PC-9 (cell line): ENCODE data around the gene SPRY4. TPM values are rescaled to one million over a fixed set of nuclear protein-coding genes. Genes with fewer than 3 reads are reported as not detected.

Experiments
- BruUV-seq: library from RNA; stranded (reverse); fragments of 400-500 nt; replicated peaks from 2 replicates; lab custom pipeline; 2021; lab: Mats Ljungman, UMichigan
- CTCF ChIA-PET: fragments of 300-600 bp; sonication (Branson Sonifier 250); formaldehyde crosslinking; loops from one replicate; lab custom pipeline; 2022; ENCODE audit warnings: antibody characterized with exemption; lab: Charles Lee
- POLR2A ChIA-PET: fragments of 300-600 bp; sonication (Branson Sonifier 250); formaldehyde crosslinking; loops from one replicate; lab custom pipeline; 2022; ENCODE audit warnings: antibody characterized with exemption; ENCODE audit not compliant: unreplicated experiment; lab: Charles Lee
- DNase-seq, 2 experiments: peaks; one replicate each; pipeline versions ENCODE4 v3.0.0 to v3.0.0-alpha.2; 2015 to 2022; ENCODE audit warnings: mixed read lengths in 1 of 2
- H2AFZ ChIP-seq: fragments of 200-600 bp; sonication (generic); 2 replicates; pipeline ENCODE4 v1.8.1; 2017; ENCODE audit warnings: antibody characterized with exemption
- H3F3A ChIP-seq: fragments of 200-600 bp; sonication (generic); 2 replicates; pipeline ENCODE4 v1.8.1; 2017; ENCODE audit warnings: antibody characterized with exemption, mild to moderate bottlenecking, low read depth; ENCODE audit not compliant: insufficient read depth
- H3K27ac ChIP-seq: fragments of 200-600 bp; sonication (generic); 2 replicates; pipeline ENCODE4 v1.6.1; 2016; ENCODE audit warnings: mixed run types
- H3K27me3 ChIP-seq: fragments of 200-600 bp; sonication (generic); 2 replicates; pipeline ENCODE4 v1.6.1; 2016; ENCODE audit warnings: low read depth, mixed run types; ENCODE audit not compliant: insufficient read depth
- H3K36me3 ChIP-seq: fragments of 200-600 bp; sonication (generic); 2 replicates; pipeline ENCODE4 v1.6.1; 2016; ENCODE audit warnings: low read depth, mixed run types
- H3K4me1 ChIP-seq: fragments of 200-600 bp; sonication (generic); replicated peaks from 2 replicates; pipeline ENCODE4 v1.6.1; 2016; ENCODE audit warnings: mixed run types; ENCODE audit not compliant: insufficient read depth
- H3K4me2 ChIP-seq: fragments of 200-600 bp; sonication (generic); 2 replicates; pipeline ENCODE4 v1.6.1; 2017; ENCODE audit warnings: mixed run types
- H3K4me3 ChIP-seq: fragments of 200-600 bp; sonication (generic); 2 replicates; pipeline ENCODE4 v1.6.1; 2016; ENCODE audit warnings: mixed run types
- H3K79me2 ChIP-seq: fragments of 200-600 bp; sonication (generic); 2 replicates; pipeline ENCODE4 v1.6.1; 2017; ENCODE audit warnings: low read depth, mixed run types
- H3K9me2 ChIP-seq: fragments of 200-600 bp; sonication (generic); 2 replicates; pipeline ENCODE4 v1.8.1; 2017; ENCODE audit warnings: mild to moderate bottlenecking; ENCODE audit not compliant: insufficient read depth
- H3K9me3 ChIP-seq: fragments of 200-600 bp; sonication (generic); 2 replicates; pipeline ENCODE4 v1.8.1; 2016; ENCODE audit warnings: low read depth; ENCODE audit not compliant: insufficient read depth
- H4K20me1 ChIP-seq: fragments of 200-600 bp; sonication (generic); 2 replicates; pipeline ENCODE4 v1.8.1; 2017; ENCODE audit not compliant: insufficient read depth
- EZH2 ChIP-seq: fragments of 200-600 bp; sonication (generic); IDR thresholded peaks from 2 replicates; pipeline ENCODE4 v1.8.0; 2017; ENCODE audit warnings: antibody characterized with exemption, low read depth
- intact Hi-C: fragments of 100-400 bp; cut with micrococcal nuclease; formaldehyde crosslinking; loops from one replicate; pipeline ENCODE4 v1.10.0; 2022; ENCODE audit not compliant: unreplicated experiment
- total RNA-seq: library from RNA; stranded (reverse); gene quantifications from 2 replicates; pipeline ENCODE4 v1.2.3, GENCODE V29; 2021
- TF ChIP-seq, protein P1 (sequence below): fragments of 200-600 bp; sonication (generic); conservative IDR thresholded peaks from 2 replicates; pipeline ENCODE4 v1.6.1; 2017; ENCODE audit warnings: mixed run types, antibody characterized with exemption, mild to moderate bottlenecking, moderate library complexity

The SPRY4 gene
- total RNA-seq, 1 experiment from 2014 or later: 11.0 TPM

DNA sequence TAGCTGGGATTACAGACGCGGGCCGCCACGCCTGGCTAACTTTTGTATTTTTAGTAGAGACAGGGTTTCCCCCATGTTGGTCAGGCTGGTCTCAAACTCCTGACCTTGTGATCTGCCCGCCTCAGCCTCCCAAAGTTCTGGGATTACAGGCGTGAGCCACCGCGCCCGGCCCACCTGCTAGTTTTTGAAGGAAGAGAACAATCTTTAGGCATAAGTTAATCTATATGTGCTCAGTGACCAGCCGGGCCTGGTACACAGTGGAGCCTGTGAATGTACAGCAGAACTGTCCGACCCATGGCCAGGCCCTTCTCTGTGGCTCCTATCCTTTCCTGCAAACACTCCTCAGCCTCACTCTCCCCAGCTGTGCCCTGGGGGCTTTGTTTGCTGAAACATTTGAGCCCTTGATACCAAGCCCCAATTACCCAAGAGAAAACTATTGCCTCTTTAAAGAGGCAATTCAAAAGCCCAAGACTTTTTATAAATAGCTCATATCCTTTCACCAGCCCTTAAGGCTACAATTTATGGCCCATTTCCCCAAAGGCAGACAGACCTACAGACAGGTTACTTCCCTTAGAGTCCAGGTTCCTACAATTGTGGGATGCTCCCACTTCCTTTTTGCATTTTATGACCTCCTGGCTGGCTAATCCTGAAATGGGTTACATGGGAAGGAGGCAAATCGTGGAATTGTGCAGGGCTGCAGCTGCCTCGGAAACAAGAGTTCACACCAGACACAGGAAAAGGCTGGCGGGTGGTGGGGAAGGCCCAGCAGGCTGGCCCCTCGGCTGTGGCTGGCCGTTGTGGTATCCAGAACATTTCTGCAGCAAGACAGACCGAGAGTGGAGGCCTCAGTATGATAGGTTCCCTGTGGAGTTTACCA lies 37.5 kb downstream of the SPRY4 start:
- no peak for DNase-seq
- Histone ChIP-seq H3F3A (no peaks in the 10 kb centered on the region), H3K36me3 (no peaks in the 10 kb centered on the region), H3K4me3 (no peak overlapping the region), H3K9me3 (no peaks in the 10 kb centered on the region), H3K4me1 (0 out of 2 replicates have a peak, but pooled peaks cover 5% of the 10 kb centered on the region), H4K20me1 (no peaks in the 10 kb centered on the region), H3K27ac (no peak overlapping the region), H3K9me2 (no peaks in the 10 kb centered on the region), H3K27me3 (no peaks in the 10 kb centered on the region), H2AFZ (no peak overlapping the region), H3K4me2 (no peak overlapping the region), H3K79me2 (no peaks in the 10 kb centered on the region)
- intact Hi-C loops: no loop called here
- TF ChIP-seq EZH2: no peak
- TF ChIP-seq, protein P1, sequence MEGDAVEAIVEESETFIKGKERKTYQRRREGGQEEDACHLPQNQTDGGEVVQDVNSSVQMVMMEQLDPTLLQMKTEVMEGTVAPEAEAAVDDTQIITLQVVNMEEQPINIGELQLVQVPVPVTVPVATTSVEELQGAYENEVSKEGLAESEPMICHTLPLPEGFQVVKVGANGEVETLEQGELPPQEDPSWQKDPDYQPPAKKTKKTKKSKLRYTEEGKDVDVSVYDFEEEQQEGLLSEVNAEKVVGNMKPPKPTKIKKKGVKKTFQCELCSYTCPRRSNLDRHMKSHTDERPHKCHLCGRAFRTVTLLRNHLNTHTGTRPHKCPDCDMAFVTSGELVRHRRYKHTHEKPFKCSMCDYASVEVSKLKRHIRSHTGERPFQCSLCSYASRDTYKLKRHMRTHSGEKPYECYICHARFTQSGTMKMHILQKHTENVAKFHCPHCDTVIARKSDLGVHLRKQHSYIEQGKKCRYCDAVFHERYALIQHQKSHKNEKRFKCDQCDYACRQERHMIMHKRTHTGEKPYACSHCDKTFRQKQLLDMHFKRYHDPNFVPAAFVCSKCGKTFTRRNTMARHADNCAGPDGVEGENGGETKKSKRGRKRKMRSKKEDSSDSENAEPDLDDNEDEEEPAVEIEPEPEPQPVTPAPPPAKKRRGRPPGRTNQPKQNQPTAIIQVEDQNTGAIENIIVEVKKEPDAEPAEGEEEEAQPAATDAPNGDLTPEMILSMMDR: no peak
- BruUV-seq: no TSS peak
- ChIA-PET POLR2A (no interaction called here), CTCF (no interaction called here)

DNA sequence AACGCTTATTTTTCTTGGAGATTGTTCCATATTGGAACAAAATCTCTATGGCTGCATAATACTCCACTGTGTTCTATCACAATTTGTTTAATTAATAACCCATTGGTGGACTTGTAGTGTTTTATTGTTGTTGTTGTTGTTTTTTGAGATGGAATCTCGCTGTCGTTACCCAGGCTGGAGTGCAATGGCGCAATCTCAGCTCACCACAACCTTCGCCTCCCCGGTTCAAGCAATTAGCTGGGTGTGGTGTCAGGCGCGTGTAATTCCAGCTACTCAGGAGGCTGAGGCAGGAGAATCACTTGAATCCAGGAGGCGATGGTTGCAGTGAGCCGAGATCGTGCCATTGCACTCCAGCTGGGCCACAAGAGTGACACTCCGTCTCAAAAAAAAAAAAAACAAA lies 38.7 kb downstream of the SPRY4 start:
- no peaks in the 10 kb centered on the region for H3K36me3 ChIP-seq
- no peaks in the 10 kb centered on the region for H4K20me1 ChIP-seq
- no peaks in the 10 kb centered on the region; the same call in 1 of the 2 replicates for H3F3A ChIP-seq
- no TSS peak for BruUV-seq
- no peaks in the 10 kb centered on the region for H3K79me2 ChIP-seq
- H3K4me1 ChIP-seq: peaks cover 9% of the 10 kb centered on the region; the same call in 1 of the 2 replicates
- H3K4me2 ChIP-seq: no peak overlapping the region
- no peak overlapping the region for H3K27ac ChIP-seq
- intact Hi-C loops: no loop called here
- no peak for DNase-seq
- TF ChIP-seq EZH2: no peak
- TF ChIP-seq, protein P1: no peak
- no peak overlapping the region for H3K4me3 ChIP-seq
- POLR2A ChIA-PET: no interaction called here
- CTCF ChIA-PET: no interaction called here
- no peaks in the 10 kb centered on the region for H3K27me3 ChIP-seq
- no peaks in the 10 kb centered on the region for H3K9me3 ChIP-seq
- no peaks in the 10 kb centered on the region for H3K9me2 ChIP-seq
- no peak overlapping the region for H2AFZ ChIP-seq

DNA sequence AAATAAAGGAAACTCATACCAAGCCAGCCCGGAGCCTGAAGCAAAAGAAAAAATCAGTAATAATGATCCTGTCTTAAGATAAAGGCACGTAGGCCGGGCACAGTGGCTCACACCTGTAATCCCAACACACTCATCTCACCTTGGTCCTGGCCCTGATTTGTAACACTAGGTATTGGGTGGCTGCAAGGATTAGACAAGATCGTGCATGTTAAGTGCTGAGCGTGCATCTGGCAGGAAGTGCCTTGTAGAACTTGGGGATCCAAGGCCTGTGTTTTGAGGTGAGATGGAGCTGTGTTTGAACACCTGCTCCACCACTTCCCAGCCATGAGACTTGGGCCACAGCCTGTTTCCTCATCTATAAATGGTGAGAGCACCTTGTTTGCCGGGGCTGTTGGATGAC lies 41.5 kb downstream of the SPRY4 start:
- no peaks in the 10 kb centered on the region for H4K20me1 ChIP-seq
- intact Hi-C loops: no loop called here
- no peaks in the 10 kb centered on the region for H3K27me3 ChIP-seq
- no peaks in the 10 kb centered on the region for H3K79me2 ChIP-seq
- no peak overlapping the region for H3K27ac ChIP-seq
- H3K9me3 ChIP-seq: no peaks in the 10 kb centered on the region
- no peaks in the 10 kb centered on the region for H3K36me3 ChIP-seq
- H3K4me2 ChIP-seq: no peak overlapping the region
- H3K9me2 ChIP-seq: no peaks in the 10 kb centered on the region
- H3F3A ChIP-seq: peaks cover 6% of the 10 kb centered on the region; the same call in 1 of the 2 replicates
- peaks cover 29% of the 10 kb centered on the region for H3K4me1 ChIP-seq
- BruUV-seq: no TSS peak
- no peak overlapping the region for H3K4me3 ChIP-seq
- ChIA-PET POLR2A (no interaction called here), CTCF (no interaction called here)
- DNase-seq: no peak
- TF ChIP-seq, protein P1: no peak
- TF ChIP-seq EZH2: no peak
- H2AFZ ChIP-seq: no peak overlapping the region
